AG04450 (cell line): ENCODE data around the gene SCO1. TPM values are rescaled to one million over a fixed set of nuclear protein-coding genes. Genes with fewer than 3 reads are reported as not detected.
"Not testable (repeated sequence)": the region's sequence is repeated elsewhere in the genome, so short reads cannot be mapped to it uniquely, and the experiment has no call there.

Source experiments
- CTCF ChIA-PET: fragments of 300-600, 350-600 bp; formaldehyde crosslinking; extraction: SDS; loops from one replicate; lab custom pipeline; 2022; ENCODE audit warnings: antibody characterized with exemption, inconsistent platforms; lab: Charles Lee
- POLR2A ChIA-PET: fragments of 350-600 bp; formaldehyde crosslinking; extraction: SDS; loops from one replicate; lab custom pipeline; 2021; ENCODE audit warnings: antibody characterized with exemption, inconsistent platforms; lab: Yijun Ruan, JAX
- DNase-seq: peaks from one replicate; pipeline ENCODE4 v3.0.0-alpha.2; 2011; ENCODE audit warnings: low read depth, low spot score
- H3K27ac ChIP-seq: one replicate; pipeline ENCODE4 v1.5.1; 2012; ENCODE audit warnings: low read depth, low read length, control low read depth
- H3K27me3 ChIP-seq: one replicate; pipeline ENCODE4 v1.6.0; 2012; ENCODE audit warnings: low read length; ENCODE audit not compliant: control insufficient read depth, insufficient read depth
- H3K4me3 ChIP-seq: 2 replicates; pipeline ENCODE4 v1.5.1; 2011; ENCODE audit warnings: mild to moderate bottlenecking, low read depth, low read length, control low read depth
- H3K9me3 ChIP-seq: 2 replicates; pipeline ENCODE4 v1.5.1; 2012; ENCODE audit warnings: low read length; ENCODE audit not compliant: control insufficient read depth, insufficient read depth
- CTCF ChIP-seq: IDR thresholded peaks from 2 replicates; pipeline ENCODE4 v1.5.1; 2011; ENCODE audit warnings: low read depth, low read length, control low read depth, inconsistent platforms
- polyA plus RNA-seq: library from polyadenylated mRNA; depleted of rRNA; stranded (reverse); fragments of >200 nt; gene quantifications from 2 replicates; pipeline ENCODE4 v1.2.3, GENCODE V29; 2011

SCO1 gene
- polyA plus RNA-seq, 1 experiment, result 28.5 TPM

- ChIA-PET CTCF (interaction anchor here (0.6 to 3.3 kb wide), 3 partner anchors 85 to 116 kb away, joined by 3 to 20 read pairs (median 3); no protein-coding TSS in a partner anchor), POLR2A (no interaction called here)
- TF ChIP-seq CTCF, result no peak
- H3K27me3 ChIP-seq, result peaks cover 2% of the 10 kb centered on the region
- no peaks in the 10 kb centered on the region for H3K9me3 ChIP-seq
- no peak overlapping the region for H3K27ac ChIP-seq
- DNase-seq, result no peak
- no peak overlapping the region for H3K4me3 ChIP-seq
Observed at GRCh38 chr17:10731408-10731879, 34.1 kb upstream of the SCO1 start.

GRCh38 chr17:10730247-10730646, 32.9 kb upstream of the SCO1 start:
- ChIA-PET CTCF (interaction anchor here (0.6 to 3.3 kb wide), 11 partner anchors 9 to 1256 kb away, joined by 3 to 20 read pairs (median 4); no protein-coding TSS in a partner anchor), POLR2A (interaction anchor here (0.7 to 1.2 kb wide), 3 partner anchors 37 to 1960 kb away, joined by 3 to 5 read pairs (median 4); partner anchors contain the start of gene ZNF18)
- Histone ChIP-seq H3K27ac (peak overlapping the region; percentile 68), H3K4me3 (peak overlapping the region; percentile 64)
- not testable (repeated sequence) for H3K27me3 ChIP-seq, H3K9me3 ChIP-seq, DNase-seq

DNA sequence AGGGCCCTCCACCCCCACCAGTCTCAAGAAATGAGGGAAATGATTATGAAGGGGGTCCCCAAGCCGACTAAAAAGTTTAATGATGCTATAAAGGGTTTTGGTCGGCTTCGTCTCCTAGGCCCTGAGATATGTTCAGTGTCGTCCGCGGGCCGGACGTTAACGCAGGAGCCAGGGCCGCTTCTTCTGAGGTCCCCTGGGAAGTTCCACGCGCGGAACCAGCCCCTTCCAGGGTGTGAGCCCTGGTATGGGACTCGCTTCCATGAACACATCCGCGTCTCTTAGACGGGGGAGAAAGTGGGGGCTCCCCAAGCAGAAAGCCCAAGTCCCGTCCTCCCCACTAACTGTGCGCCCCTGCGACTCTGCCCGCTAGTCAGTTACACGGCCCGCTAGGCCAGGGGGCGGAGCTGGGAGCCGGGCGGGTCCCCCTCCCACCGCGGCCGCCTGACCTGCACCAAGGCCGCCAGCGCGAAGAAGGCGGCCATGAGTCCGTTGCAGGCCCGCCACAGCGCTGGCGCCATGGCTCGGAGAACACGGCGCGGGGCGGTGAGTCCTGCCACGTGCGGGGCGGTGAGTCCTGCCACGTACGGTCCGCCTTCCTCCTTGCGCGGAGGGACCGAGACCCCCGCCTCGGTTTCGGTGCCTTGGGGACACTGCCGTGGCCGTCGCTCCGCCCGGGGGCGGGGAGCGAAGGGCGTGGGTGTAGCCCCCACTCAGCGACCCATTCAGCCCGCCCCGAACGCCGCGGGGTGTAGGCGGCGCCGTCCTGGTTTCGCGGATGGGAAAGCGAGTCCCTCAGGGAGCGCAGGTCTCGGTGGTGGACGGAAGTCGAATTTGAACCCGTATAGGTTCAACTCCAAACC, 32.2 kb upstream of the SCO1 start, which contains the start of gene TMEM220:
TMEM220 (minus strand) TSS at position 690 of the 860 bp plus-strand sequence; CDS start at position 518, 172 bp downstream.
- H3K4me3 ChIP-seq, result peak within 1 kb of the TSS; percentile 64
- peak within 1 kb of the TSS; percentile 68 for H3K27ac ChIP-seq
- TF ChIP-seq CTCF, result no peak
- CTCF ChIA-PET, result interaction anchor here (0.6 to 3.3 kb wide), 9 partner anchors 9 to 1257 kb away, joined by 3 to 20 read pairs (median 4); no protein-coding TSS in a partner anchor
- peak; percentile 34 for DNase-seq
- peaks cover 2% of the 10 kb centered on the region for H3K27me3 ChIP-seq
- H3K9me3 ChIP-seq, result no peaks in the 10 kb centered on the region
- POLR2A ChIA-PET, result interaction anchor here (1.0 to 1.2 kb wide), 2 partner anchors 38 to 1267 kb away, joined by 4 to 5 read pairs; partner anchors contain the start of gene ZNF18

DNA sequence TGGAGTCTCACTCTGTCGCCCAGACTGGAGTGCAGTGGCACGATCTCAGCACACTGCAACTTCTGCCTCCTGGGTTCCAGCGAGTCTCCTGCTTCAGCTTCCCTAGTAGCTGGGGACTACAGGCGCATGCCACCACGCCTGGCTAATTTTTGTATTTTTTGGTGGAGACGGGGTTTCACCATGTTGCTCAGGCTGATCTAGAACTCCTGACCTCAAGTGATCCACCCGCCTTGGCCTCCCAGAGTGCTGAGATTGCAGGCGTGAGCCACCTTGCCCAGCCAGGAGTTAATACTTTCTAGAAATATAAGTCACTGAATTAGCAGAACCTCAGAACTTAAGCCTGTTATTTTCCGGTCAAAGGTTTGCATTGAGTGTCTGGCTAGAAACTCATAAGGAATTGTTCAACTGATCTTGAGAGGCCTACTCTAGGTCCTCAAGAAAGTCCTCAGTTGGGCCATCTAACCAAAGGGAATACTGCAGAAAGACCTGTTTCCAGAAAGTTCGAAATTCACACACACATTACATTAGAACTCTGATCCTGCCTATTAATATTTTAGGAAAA, 31.1 kb upstream of the SCO1 start:
- no peak for DNase-seq
- ChIA-PET CTCF (interaction anchor here (0.6 kb wide), 1 partner anchor 804 kb away, joined by 3 read pairs; no protein-coding TSS in a partner anchor), POLR2A (no interaction called here)
- Histone ChIP-seq H3K4me3 (no peak overlapping the region), H3K27ac (no peak overlapping the region), H3K9me3 (no peaks in the 10 kb centered on the region), H3K27me3 (no peaks in the 10 kb centered on the region)
- TF ChIP-seq CTCF, result no peak

DNA sequence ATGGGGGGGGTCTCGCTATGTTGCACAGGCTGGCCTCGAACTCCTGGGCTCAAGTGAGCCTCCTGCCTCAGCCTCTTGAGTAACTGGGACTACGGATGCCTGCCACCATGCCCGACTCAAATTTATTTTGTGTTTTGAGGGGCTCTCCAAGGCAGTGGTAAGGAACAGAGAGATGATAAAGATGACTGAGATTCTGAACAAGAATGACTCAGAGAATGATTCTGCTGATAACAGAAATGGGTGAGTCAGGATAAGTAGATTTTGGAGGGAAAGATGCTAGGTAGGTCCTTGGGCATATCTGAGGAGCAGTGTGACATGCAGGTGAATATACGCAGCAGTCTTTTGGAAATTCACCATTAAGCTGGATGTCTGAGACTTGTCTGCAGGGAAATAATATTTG, 29.9 kb upstream of the SCO1 start:
- Histone ChIP-seq H3K27me3 (no peaks in the 10 kb centered on the region), H3K4me3 (no peak overlapping the region), H3K9me3 (no peaks in the 10 kb centered on the region), H3K27ac (no peak overlapping the region)
- no peak for TF ChIP-seq CTCF
- ChIA-PET POLR2A (no interaction called here), CTCF (interaction anchor here (1.2 kb wide), 1 partner anchor 10 kb away, joined by 5 read pairs; no protein-coding TSS in a partner anchor)
- no peak for DNase-seq
